C4-2B (cell line): ENCODE data around the gene SLC39A11.

Experiments
- CTCF ChIP-seq: fragments of 450-650 bp; conservative IDR thresholded peaks from 2 replicates; pipeline ENCODE4 v1.5.1; 2017; ENCODE audit warnings: mild to moderate bottlenecking
- ZFX ChIP-seq: fragments of 450-650 bp; IDR thresholded peaks from 2 replicates; pipeline ENCODE4 v1.6.1; 2017

- no peak for TF ChIP-seq CTCF
- TF ChIP-seq ZFX: no peak
Measured at GRCh38 chr17:72955391-72956140, 136.9 kb downstream of the SLC39A11 start.
